Ishikawa (cell line): ENCODE measurements around the gene ENPP5.

Experiments
- CREB1 ChIP-seq: IDR thresholded peaks from 2 replicates; pipeline ENCODE4 v1.6.1; 2012; ENCODE audit warnings: low read depth
- EP300 ChIP-seq: IDR thresholded peaks from 2 replicates; pipeline ENCODE4 v1.6.1; 2012; ENCODE audit warnings: borderline replicate concordance
- NFIC ChIP-seq: IDR thresholded peaks from 2 replicates; pipeline ENCODE4 v1.6.1; 2012
- RAD21 ChIP-seq: IDR thresholded peaks from 2 replicates; pipeline ENCODE4 v1.6.1; 2012; ENCODE audit warnings: low read depth
- REST ChIP-seq: IDR thresholded peaks from 2 replicates; pipeline ENCODE4 v1.6.1; 2012; ENCODE audit warnings: low read depth, mild to moderate bottlenecking
- TCF12 ChIP-seq: IDR thresholded peaks from 2 replicates; pipeline ENCODE4 v1.6.1; 2012; ENCODE audit warnings: low read depth
- TEAD4 ChIP-seq: IDR thresholded peaks from 2 replicates; pipeline ENCODE4 v1.6.1; 2012
- TF ChIP-seq, protein P1 (sequence below): IDR thresholded peaks from 2 replicates; pipeline ENCODE4 v1.6.1; 2012

- TF ChIP-seq TEAD4 (no peak), TCF12 (no peak), RAD21 (no peak), CREB1 (no peak), REST (no peak), EP300 (no peak), NFIC (no peak)
- TF ChIP-seq, protein P1, sequence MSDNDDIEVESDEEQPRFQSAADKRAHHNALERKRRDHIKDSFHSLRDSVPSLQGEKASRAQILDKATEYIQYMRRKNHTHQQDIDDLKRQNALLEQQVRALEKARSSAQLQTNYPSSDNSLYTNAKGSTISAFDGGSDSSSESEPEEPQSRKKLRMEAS = no peak
Measured at GRCh38 chr6:46204880-46205650, 34.3 kb upstream of the ENPP5 start.
